H1 (cell line): Measurements from ENCODE around the gene CENPM. TPM values are rescaled to one million over a fixed set of nuclear protein-coding genes. Genes with fewer than 3 reads are reported as not detected.

Source experiments
- KDM4A ChIP-seq: IDR thresholded peaks from one replicate; pipeline ENCODE4 v1.7.1; 2012; ENCODE audit warnings: low read depth, mild to moderate bottlenecking, moderate library complexity, low read length, inconsistent platforms; ENCODE audit not compliant: severe bottlenecking
- NRF1 ChIP-seq: IDR thresholded peaks from 2 replicates; pipeline ENCODE4 v1.6.1; 2011; ENCODE audit warnings: mild to moderate bottlenecking, low read depth, low read length, improper control_type of control experiment
- polyA plus RNA-seq, 7 experiments: library from polyadenylated mRNA; depleted of rRNA in 3 of 7; stranded (reverse) in 5 of 7; unstranded in 2 of 7; fragments of >200 nt in 5 of 7; fragments of 200-250 nt in 2 of 7; gene quantifications; 1 replicate in 5 of 7; 2 replicates in 1 of 7; 4 replicates in 1 of 7; pipeline versions ENCODE4 v1.2.1 to v1.2.3, GENCODE V29; 2011 to 2013; ENCODE audit warnings: missing spikeins in 2 of 7, mixed read lengths in 2 of 7
- total RNA-seq: library from RNA; stranded (reverse); fragmentation: NEBNext Ultra II Directional; extraction: Animal tissue kit (Norgen Biotek cat#: 25700); gene quantifications from 2 replicates; pipeline ENCODE4 v1.2.1, GENCODE V29; 2021
- TF ChIP-seq, protein P1 (sequence below): IDR thresholded peaks from 2 replicates; pipeline ENCODE4 v1.6.1; 2012; ENCODE audit warnings: inconsistent platforms

Gene CENPM
- total and polyA plus RNA-seq, 2 of the 8 experiments (the other 6 are each of a cell fraction or from before 2014, with no cell fraction given) = 32.0 to 80.4 TPM

DNA sequence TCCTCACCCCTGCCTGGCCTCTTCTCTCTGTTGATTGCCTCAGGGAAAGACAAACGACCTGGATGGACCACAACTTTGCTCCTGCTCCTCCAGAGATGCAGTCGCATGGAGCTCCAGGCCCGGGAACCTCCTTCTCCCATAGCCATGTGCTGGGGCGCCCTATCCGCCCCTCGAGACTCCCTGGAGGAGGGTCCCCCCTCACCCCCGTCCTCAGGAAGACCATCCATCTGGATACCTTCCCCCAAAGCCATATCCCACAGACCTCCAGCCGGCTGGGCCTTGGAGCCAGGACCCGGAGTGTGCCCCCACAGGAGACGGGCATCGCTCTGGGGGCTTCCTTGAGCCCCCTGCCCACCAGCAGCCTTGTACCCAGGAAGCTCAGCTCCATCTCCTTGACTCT is 24.5 kb upstream of the CENPM start (continued):
- TF ChIP-seq KDM4A (no peak), NRF1 (no peak)
- TF ChIP-seq, protein P1, sequence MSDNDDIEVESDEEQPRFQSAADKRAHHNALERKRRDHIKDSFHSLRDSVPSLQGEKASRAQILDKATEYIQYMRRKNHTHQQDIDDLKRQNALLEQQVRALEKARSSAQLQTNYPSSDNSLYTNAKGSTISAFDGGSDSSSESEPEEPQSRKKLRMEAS = no peak
- TF ChIP-seq, all 59 proteins: peak for 0
